SK-N-SH (cell line): ENCODE data around the gene LIMA1. TPM values are rescaled to one million over a fixed set of nuclear protein-coding genes. Genes with fewer than 3 reads are reported as not detected.

Source experiments
- CTCF ChIA-PET: fragments of 300-600, 350-600 bp; formaldehyde crosslinking; extraction: SDS; loops from one replicate; lab custom pipeline; 2021; lab: Yijun Ruan, JAX
- POLR2A ChIA-PET: fragments of 350-600 bp; sonication (Branson Sonifier 250); formaldehyde crosslinking; extraction: SDS; loops from one replicate; lab custom pipeline; 2020; ENCODE audit warnings: antibody characterized with exemption, inconsistent platforms; lab: Yijun Ruan, JAX
- DNase-seq: peaks from one replicate; pipeline ENCODE4 v3.0.0; 2012
- H2AFZ ChIP-seq: fragments of 200-600 bp; sonication (generic); 2 replicates; pipeline ENCODE4 v1.8.1; 2016; ENCODE audit warnings: antibody characterized with exemption, mild to moderate bottlenecking, low read depth
- H3F3A ChIP-seq: fragments of 200-600 bp; sonication (generic); replicated peaks from 2 replicates; pipeline ENCODE3; 2016; ENCODE audit warnings: antibody characterized with exemption, mild to moderate bottlenecking; ENCODE audit not compliant: insufficient read depth
- H3K27ac ChIP-seq, 2 experiments: fragments of 200-500 bp in 1 of 2; fragments of 200-600 bp in 1 of 2; sonication (Bioruptor generic) in 1 of 2; sonication (generic), shearing (Covaris generic) in 1 of 2; 2 replicates each; pipeline versions ENCODE4 v1.5.1 to v1.6.1; 2014 to 2016; ENCODE audit warnings: low read depth in 2 of 2, inconsistent platforms in 1 of 2, low read length in 1 of 2, mild to moderate bottlenecking in 1 of 2, mixed read lengths in 1 of 2
- H3K27me3 ChIP-seq: fragments of 200-600 bp; sonication (generic), shearing (Covaris generic); 2 replicates; pipeline ENCODE4 v1.6.1; 2016; ENCODE audit warnings: mixed run types; ENCODE audit not compliant: insufficient read depth
- H3K36me3 ChIP-seq, 2 experiments: fragments of 200-500 bp in 1 of 2; fragments of 200-600 bp in 1 of 2; sonication (Bioruptor generic) in 1 of 2; sonication (generic) in 1 of 2; replicated peaks in 1 of 2; 2 replicates each; pipeline versions ENCODE3 to v1.5.1; 2014 to 2016; ENCODE audit warnings: low read length in 1 of 2, mild to moderate bottlenecking in 1 of 2; ENCODE audit not compliant: insufficient read depth in 2 of 2, control insufficient read depth in 1 of 2
- H3K4me1 ChIP-seq, 2 experiments: fragments of 200-500 bp in 1 of 2; fragments of 200-600 bp in 1 of 2; sonication (Bioruptor generic) in 1 of 2; sonication (generic), shearing (Covaris generic) in 1 of 2; 2 replicates each; pipeline versions ENCODE4 v1.5.1 to v1.6.1; 2014 to 2016; ENCODE audit warnings: low read depth in 1 of 2, low read length in 1 of 2, mixed run types in 1 of 2; ENCODE audit not compliant: insufficient read depth in 2 of 2, control insufficient read depth in 1 of 2
- H3K4me2 ChIP-seq: fragments of 200-600 bp; sonication (generic), shearing (Covaris generic); 2 replicates; pipeline ENCODE4 v1.6.1; 2017; ENCODE audit warnings: mixed run types
- H3K4me3 ChIP-seq, 2 experiments: fragments of 200-500 bp in 1 of 2; fragments of 200-600 bp in 1 of 2; sonication (Bioruptor generic) in 1 of 2; sonication (generic), shearing (Covaris generic) in 1 of 2; 2 replicates each; pipeline versions ENCODE4 v1.5.1 to v1.8.1; 2014 to 2016; ENCODE audit warnings: low read depth in 2 of 2, inconsistent platforms in 1 of 2, low read length in 1 of 2, mild to moderate bottlenecking in 1 of 2, mixed read lengths in 1 of 2, moderate library complexity in 1 of 2
- H3K79me2 ChIP-seq: fragments of 200-600 bp; sonication (generic); 2 replicates; pipeline ENCODE4 v1.8.1; 2017; ENCODE audit warnings: mild to moderate bottlenecking; ENCODE audit not compliant: insufficient read depth
- H3K9ac ChIP-seq: fragments of 200-600 bp; sonication (generic); 2 replicates; pipeline ENCODE4 v1.6.1; 2017; ENCODE audit warnings: mixed run types
- H3K9me2 ChIP-seq: fragments of 200-600 bp; sonication (generic); 2 replicates; pipeline ENCODE4 v1.6.1; 2017; ENCODE audit warnings: mixed run types
- H3K9me3 ChIP-seq: fragments of 200-600 bp; sonication (generic); 2 replicates; pipeline ENCODE4 v1.6.1; 2017; ENCODE audit warnings: mixed run types, mild to moderate bottlenecking, moderate library complexity
- H4K20me1 ChIP-seq: fragments of 200-600 bp; sonication (generic); 2 replicates; pipeline ENCODE4 v1.6.1; 2017; ENCODE audit warnings: mild to moderate bottlenecking, mixed run types; ENCODE audit not compliant: insufficient read depth
- ELF1 ChIP-seq: IDR thresholded peaks from 2 replicates; pipeline ENCODE4 v1.4.0; 2012
- EZH2phosphoT487 ChIP-seq: fragments of 200-600 bp; sonication (generic); IDR thresholded peaks from 2 replicates; pipeline ENCODE4 v1.6.1; 2017; ENCODE audit warnings: low read depth, mixed run types, mild to moderate bottlenecking, antibody characterized with exemption, moderate library complexity, borderline replicate concordance
- FOSL2 ChIP-seq: IDR thresholded peaks from 2 replicates; pipeline ENCODE4 v1.4.0; 2012; ENCODE audit warnings: low read depth, mild to moderate bottlenecking, moderate library complexity, borderline replicate concordance
- FOXJ3 ChIP-seq: sonication (generic); formaldehyde crosslinking; IDR thresholded peaks from 2 replicates; pipeline ENCODE4 v1.5.1; 2020; ENCODE audit warnings: mild to moderate bottlenecking, missing genetic modification reagents
- GABPA ChIP-seq: IDR thresholded peaks from 2 replicates; pipeline ENCODE4 v1.4.0; 2012; ENCODE audit warnings: low read depth, mild to moderate bottlenecking
- JUND ChIP-seq: IDR thresholded peaks from 2 replicates; pipeline ENCODE4 v1.4.0; 2012
- NFIC ChIP-seq: IDR thresholded peaks from 2 replicates; pipeline ENCODE4 v1.4.0; 2012; ENCODE audit warnings: borderline replicate concordance
- NRF1 ChIP-seq: IDR thresholded peaks from 2 replicates; pipeline ENCODE4 v1.6.1; 2012; ENCODE audit warnings: low read depth, mild to moderate bottlenecking, low read length
- RXRA ChIP-seq: IDR thresholded peaks from 2 replicates; pipeline ENCODE4 v1.4.0; 2012; ENCODE audit warnings: low read depth, mild to moderate bottlenecking, borderline replicate concordance
- SMC3 ChIP-seq: IDR thresholded peaks from 2 replicates; pipeline ENCODE4 v1.6.1; 2012; ENCODE audit warnings: low read depth, low read length, improper control_type of control experiment
- TCF12 ChIP-seq: IDR thresholded peaks from 2 replicates; pipeline ENCODE4 v1.4.0; 2012
- YY1 ChIP-seq: IDR thresholded peaks from 2 replicates; pipeline ENCODE4 v1.4.0; 2012; ENCODE audit warnings: low read depth, mild to moderate bottlenecking
- ZBTB33 ChIP-seq: IDR thresholded peaks from 2 replicates; pipeline ENCODE4 v1.4.0; 2012; ENCODE audit warnings: low read depth, borderline replicate concordance
- WGBS: methylation state at CpG from one replicate; pipeline ENCODE4 v1.1.6; 2017; ENCODE audit warnings: low lambda C conversion rate; 5-methylcytosine and 5-hydroxymethylcytosine counted together
- polyA plus RNA-seq, 3 experiments: library from polyadenylated mRNA; depleted of rRNA; stranded (reverse); fragments of >200 nt; gene quantifications; 2 replicates each; pipeline ENCODE4 v1.2.3, GENCODE V29; 2012
- TF ChIP-seq, protein P1 (sequence below): fragments of 150-350 bp; IDR thresholded peaks from 2 replicates; pipeline ENCODE4 v1.6.1; 2017; ENCODE audit warnings: antibody characterized with exemption, low read length, low read depth, borderline replicate concordance
- TF ChIP-seq, protein P2 (sequence below): IDR thresholded peaks from 2 replicates; pipeline ENCODE4 v1.4.0; 2012; ENCODE audit warnings: low read depth
- TF ChIP-seq, protein P3 (sequence below): IDR thresholded peaks from 2 replicates; pipeline ENCODE4 v1.4.0; 2012; ENCODE audit warnings: low read depth, borderline replicate concordance

LIMA1 gene
- polyA plus RNA-seq, 1 of the 3 experiments (the other 2 are of a cell fraction), result 96.6 TPM

DNA sequence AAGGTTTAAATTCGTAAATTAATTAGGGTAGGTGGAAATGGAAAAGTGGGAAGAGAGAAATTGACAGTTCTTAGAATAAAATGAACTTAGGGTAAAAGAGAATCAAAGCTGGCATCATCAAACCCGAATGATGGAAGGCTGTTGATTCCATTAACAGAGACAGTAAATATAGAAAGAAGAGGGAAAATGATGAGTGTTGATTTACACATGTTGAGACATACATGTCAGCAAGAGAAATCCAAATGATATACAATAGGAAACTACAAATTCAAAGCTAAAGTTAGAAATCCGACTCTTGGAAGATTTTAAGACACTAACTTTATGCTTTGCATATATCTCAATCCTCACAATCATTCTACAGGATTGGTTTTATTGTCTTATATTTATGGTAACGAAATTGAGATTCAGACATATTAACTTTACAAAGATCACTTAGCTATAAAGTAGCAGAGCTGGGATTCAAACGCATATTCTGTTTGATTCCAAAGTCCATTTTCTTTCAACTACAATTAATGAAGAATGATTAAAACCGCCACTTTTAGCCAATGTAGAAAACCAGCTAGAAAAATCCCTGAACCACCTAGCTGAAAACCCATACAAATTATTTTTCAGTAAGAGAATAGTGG, 30.2 kb downstream of the LIMA1 start:
- Histone ChIP-seq H3K4me2 (no peak overlapping the region), H3F3A (peaks cover 18% of the 10 kb centered on the region), H4K20me1 (no peaks in the 10 kb centered on the region), H3K9me3 (no peaks in the 10 kb centered on the region), H3K27ac (no peak overlapping the region), H3K79me2 (no peaks in the 10 kb centered on the region), H3K9me2 (no peaks in the 10 kb centered on the region), H3K4me3 (no peak overlapping the region), H2AFZ (no peak overlapping the region), H3K9ac (no peak overlapping the region), H3K36me3 (peaks cover 0 to 3% of the 10 kb centered on the region in 2 experiments), H3K27me3 (no peaks in the 10 kb centered on the region), H3K4me1 (peaks cover 0 to 19% of the 10 kb centered on the region in 2 experiments; a peak in 2 of 4 replicates)
- ChIA-PET CTCF (no interaction called here), POLR2A (no interaction called here)
- TF ChIP-seq, protein P1, sequence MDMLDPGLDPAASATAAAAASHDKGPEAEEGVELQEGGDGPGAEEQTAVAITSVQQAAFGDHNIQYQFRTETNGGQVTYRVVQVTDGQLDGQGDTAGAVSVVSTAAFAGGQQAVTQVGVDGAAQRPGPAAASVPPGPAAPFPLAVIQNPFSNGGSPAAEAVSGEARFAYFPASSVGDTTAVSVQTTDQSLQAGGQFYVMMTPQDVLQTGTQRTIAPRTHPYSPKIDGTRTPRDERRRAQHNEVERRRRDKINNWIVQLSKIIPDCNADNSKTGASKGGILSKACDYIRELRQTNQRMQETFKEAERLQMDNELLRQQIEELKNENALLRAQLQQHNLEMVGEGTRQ, result no peak
- TF ChIP-seq, protein P2, sequence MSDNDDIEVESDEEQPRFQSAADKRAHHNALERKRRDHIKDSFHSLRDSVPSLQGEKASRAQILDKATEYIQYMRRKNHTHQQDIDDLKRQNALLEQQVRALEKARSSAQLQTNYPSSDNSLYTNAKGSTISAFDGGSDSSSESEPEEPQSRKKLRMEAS, result no peak
- TF ChIP-seq NRF1 (no peak), GABPA (no peak), SMC3 (no peak), RXRA (no peak), TCF12 (no peak), ELF1 (no peak)
- TF ChIP-seq, protein P3, sequence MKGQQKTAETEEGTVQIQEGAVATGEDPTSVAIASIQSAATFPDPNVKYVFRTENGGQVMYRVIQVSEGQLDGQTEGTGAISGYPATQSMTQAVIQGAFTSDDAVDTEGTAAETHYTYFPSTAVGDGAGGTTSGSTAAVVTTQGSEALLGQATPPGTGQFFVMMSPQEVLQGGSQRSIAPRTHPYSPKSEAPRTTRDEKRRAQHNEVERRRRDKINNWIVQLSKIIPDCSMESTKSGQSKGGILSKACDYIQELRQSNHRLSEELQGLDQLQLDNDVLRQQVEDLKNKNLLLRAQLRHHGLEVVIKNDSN, result no peak
- 91% methylated on average over 6 of the region's 6 CpGs for WGBS
- DNase-seq, result no peak

- H3K4me2 ChIP-seq, result no peak overlapping the region
- H3K27me3 ChIP-seq, result no peaks in the 10 kb centered on the region
- peaks cover 0 to 13% of the 10 kb centered on the region in 2 experiments; a peak in 3 of 4 replicates for H3K4me1 ChIP-seq
- H2AFZ ChIP-seq, result no peak overlapping the region
- no peak overlapping the region for H3K9ac ChIP-seq
- no peaks in the 10 kb centered on the region for H4K20me1 ChIP-seq
- POLR2A ChIA-PET, result no interaction called here
- 89% methylated on average over 6 of the region's 6 CpGs for WGBS
- no peaks in the 10 kb centered on the region for H3K79me2 ChIP-seq
- no peak for DNase-seq
- no peaks in the 10 kb centered on the region for H3K9me3 ChIP-seq
- H3K4me3 ChIP-seq, result no peak overlapping the region
- H3K27ac ChIP-seq, result no peak overlapping the region
- TF ChIP-seq RXRA, result no peak
- TF ChIP-seq FOXJ3, result no peak
- no peak for TF ChIP-seq JUND
- TF ChIP-seq YY1, result no peak
- no peak for TF ChIP-seq ELF1
- no peak for TF ChIP-seq ZBTB33
- no peak for TF ChIP-seq EZH2phosphoT487
- no peak for TF ChIP-seq NFIC
- TF ChIP-seq FOSL2, result no peak
- H3K36me3 ChIP-seq, result peaks cover 0 to 3% of the 10 kb centered on the region in 2 experiments
- no peaks in the 10 kb centered on the region for H3K9me2 ChIP-seq
- CTCF ChIA-PET, result interaction anchor here (0.6 to 1.0 kb wide), 2 partner anchors 10 to 229 kb away, joined by 3 to 4 read pairs; no protein-coding TSS in a partner anchor
- peaks cover 22% of the 10 kb centered on the region for H3F3A ChIP-seq
Observed at GRCh38 chr12:50251619-50252252, 31.6 kb downstream of the LIMA1 start.
